SK-N-MC (cell line): Measurements from ENCODE around the gene AFF3.
"Not testable (repeated sequence)": the region's sequence is repeated elsewhere in the genome, so short reads cannot be mapped to it uniquely, and the experiment has no call there.

Experiments
- EZH2 ChIP-seq: fragments of 200-600 bp; sonication (generic); IDR thresholded peaks from one replicate; pipeline ENCODE4 v1.6.1; 2017; ENCODE audit warnings: antibody characterized with exemption
- POLR2AphosphoS5 ChIP-seq: IDR thresholded peaks from 2 replicates; pipeline ENCODE4 v1.6.1; 2012; ENCODE audit warnings: mild to moderate bottlenecking, low read depth, low read length, borderline replicate concordance

- TF ChIP-seq POLR2AphosphoS5, EZH2: not testable (repeated sequence)
Observed at GRCh38 chr2:99947366-99947765, 195.0 kb downstream of the AFF3 start.
